ENCODE measurements around the gene ADAMTSL1.

The ADAMTSL1 gene

GRCh38 chr9:18473652-18474279 lies at the start of gene ADAMTSL1:
ADAMTSL1 (plus strand) TSS chr9:18474153; CDS start chr9:18474233, 80 bp downstream.
- DNase-seq = no peak

DNA sequence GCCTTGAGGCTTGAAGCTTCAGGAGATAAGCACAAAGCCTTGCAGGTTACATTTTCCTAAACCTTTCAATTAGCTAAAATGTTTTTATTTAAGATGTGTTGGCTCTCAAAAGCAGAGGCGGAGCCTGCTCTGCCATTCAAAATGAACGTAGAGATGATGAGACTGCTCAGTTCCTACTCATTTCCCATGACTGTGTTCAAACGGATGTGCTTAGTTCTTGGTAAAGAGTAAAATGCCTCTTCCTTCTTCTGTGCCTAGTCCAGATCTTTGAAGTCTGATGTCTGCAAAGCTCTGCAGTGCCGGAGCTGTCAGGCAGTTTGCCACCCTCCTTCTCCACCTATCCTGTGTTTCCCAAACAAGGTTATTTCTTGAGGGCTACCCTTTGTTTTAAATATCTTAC lies 46.3 kb upstream of the ADAMTSL1 start:
- DNase-seq = no peak

GRCh38 chr9:18428661-18429060 lies 45.3 kb upstream of the ADAMTSL1 start:
- no peak for DNase-seq

GRCh38 chr9:18429070-18429469 lies 44.9 kb upstream of the ADAMTSL1 start:
- no peak for DNase-seq

DNA sequence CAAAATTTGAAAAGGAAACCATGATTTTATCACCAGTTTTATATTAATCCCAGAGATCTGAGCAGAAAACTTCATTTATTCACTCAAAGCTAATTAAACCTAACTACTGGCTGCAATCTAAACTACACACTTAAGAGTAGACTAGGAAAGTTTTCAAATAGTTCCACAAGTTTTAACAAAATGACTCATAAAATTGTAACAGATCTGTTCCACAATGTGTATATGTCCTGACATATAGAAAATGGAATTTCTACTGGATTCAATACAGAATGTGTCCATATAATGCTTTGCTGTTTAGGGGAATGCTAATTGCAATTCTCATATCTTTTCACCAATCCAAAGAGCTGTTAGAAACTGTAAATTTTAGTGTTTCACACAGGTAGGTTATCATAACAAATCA lies 40.3 kb upstream of the ADAMTSL1 start:
- DNase-seq = no peak

DNA sequence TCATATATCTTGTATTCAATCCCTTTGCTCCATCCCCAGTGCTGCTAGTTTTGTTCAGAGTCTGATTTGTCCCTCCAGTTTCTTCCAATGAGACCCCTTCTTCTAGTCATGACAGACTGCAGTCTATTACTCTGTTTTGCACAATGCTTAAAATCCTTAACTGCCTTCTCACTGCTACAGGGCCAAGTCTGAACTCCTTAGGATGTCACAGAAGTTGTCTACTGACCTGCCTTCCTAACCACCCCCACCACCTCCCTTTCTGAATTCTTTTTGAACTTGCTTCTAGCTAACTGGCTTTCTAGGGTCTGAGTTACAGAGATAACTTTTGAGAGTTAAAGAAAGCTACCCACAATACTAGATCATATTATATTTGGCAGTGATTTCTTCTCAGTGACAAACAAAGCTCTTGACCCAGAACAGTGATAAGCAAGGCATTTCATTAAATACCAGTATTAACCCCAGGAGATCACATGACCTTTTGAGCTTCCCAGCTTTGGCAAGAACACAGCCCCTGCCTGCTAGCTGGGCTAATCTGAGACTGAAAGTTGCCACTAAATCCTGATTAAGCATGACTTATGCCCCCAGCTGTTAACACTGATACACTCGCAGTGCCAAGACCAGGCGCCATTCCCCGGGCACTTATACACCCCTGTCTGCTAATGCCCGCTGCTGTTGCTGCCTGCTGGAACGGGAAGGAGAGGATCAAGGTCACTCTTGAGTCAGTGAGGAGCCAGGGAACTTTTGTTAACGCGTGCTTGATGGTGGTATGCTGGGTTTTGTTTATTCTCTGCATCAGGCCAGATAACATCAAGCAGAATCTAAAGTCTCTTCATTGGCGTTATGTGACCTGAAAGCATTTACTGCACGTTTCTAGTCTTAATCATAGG lies 36.4 kb upstream of the ADAMTSL1 start:
- no peak for DNase-seq

GRCh38 chr9:18438300-18438925 lies 35.5 kb upstream of the ADAMTSL1 start:
- DNase-seq = no peak

DNA sequence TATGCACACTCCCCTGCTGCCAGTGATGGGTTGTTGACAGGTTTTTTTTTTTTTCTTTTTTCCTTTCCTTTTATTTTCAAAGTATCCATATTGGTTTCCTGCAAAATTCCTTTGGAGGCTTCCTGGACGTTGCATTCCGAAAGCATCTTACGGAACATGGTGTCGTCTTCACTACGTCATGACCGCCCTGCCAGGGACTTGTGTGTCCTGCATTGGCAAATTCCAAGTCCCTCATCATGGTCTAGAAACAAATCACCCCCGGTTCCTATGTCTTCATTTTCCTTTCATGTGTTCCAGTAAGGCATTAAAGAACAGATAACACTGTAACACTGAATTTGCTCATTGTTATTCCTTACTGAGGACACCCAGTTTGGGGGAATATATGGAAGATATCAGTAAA lies 35.0 kb upstream of the ADAMTSL1 start:
- no peak for DNase-seq

DNA sequence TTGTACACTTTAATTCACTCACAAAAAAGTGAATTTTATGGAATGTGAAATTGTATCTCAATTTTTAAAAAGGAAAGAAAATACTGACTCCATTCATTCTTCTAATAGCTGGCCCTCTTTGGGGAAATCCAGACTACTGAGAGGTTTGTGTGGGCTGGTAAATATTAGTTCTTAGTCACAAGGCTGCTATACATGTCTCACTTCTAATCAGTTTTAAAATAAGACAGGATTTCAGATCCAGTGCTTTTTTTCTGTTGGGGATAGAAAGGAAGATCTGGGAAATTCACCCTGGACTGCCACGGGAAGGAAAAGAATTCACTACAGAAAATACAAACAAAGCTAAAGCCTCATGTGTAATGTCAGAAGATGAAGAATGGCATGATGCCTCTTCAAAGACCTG lies 32.7 kb upstream of the ADAMTSL1 start:
- DNase-seq = no peak

GRCh38 chr9:18442629-18443491 lies 31.1 kb upstream of the ADAMTSL1 start:
- peak; percentile 32 for DNase-seq

- DNase-seq = no peak
These were observed 26.8 kb upstream of the ADAMTSL1 start for GRCh38 chr9:18447131-18447530.

DNA sequence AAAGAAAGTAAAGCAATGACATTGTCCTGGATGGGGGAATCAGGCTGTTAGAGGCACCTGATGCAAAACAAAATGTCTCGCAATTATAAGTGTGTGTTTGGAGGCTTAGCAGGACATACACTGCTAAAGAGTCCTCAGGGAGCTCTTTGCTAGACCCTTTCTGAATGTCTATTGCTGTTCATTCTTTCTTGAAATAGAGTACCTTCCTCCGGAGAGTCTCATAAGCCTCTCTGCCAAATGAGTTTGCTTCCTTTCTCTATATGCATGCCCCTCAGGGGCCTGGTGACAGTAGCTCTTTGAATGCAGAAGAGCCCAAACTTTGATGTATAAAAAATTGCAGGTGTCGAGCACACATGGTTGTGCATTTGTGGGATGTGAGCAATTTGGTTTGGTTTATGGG lies 26.4 kb upstream of the ADAMTSL1 start:
- DNase-seq = no peak

DNA sequence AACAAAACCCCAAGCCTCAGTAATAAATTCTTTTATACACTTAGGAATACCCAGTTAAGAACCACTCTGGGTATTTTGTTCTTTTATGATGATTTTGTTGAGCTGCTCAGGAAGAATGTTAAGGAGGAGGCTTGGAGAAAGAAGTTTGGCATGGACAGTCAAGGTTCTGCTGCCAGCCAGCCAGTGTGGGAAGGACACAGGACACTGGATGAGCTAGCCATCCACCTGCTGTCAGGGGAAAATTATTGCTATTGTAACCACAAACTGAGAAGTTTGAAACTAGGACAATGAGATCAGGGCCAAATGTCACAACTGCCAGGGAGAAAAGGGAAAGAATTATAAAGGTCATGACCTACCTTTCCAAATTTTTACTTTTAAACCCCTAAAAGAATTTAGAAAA lies 25.9 kb upstream of the ADAMTSL1 start:
- DNase-seq = no peak

DNA sequence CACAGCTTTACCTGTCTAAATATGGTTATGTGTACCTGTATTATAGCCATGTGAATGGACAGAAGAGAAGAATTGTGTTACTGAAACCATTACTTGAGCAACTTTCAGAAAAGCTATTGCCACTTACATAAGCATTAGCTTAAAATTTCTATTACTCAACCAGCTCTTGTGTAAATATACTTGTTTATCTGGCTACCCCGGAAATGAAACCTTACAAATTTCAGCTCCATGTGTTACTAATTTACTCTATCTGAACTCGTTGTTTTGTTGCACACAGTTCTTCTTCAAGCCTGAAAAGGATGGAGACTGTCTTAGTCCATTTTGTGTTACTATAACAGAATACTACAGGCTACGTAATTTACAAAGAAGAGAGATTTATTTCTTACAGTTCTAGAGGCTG lies 22.5 kb upstream of the ADAMTSL1 start:
- no peak for DNase-seq

- DNase-seq = no peak
These were observed 21.7 kb upstream of the ADAMTSL1 start for GRCh38 chr9:18452276-18452675.

DNA sequence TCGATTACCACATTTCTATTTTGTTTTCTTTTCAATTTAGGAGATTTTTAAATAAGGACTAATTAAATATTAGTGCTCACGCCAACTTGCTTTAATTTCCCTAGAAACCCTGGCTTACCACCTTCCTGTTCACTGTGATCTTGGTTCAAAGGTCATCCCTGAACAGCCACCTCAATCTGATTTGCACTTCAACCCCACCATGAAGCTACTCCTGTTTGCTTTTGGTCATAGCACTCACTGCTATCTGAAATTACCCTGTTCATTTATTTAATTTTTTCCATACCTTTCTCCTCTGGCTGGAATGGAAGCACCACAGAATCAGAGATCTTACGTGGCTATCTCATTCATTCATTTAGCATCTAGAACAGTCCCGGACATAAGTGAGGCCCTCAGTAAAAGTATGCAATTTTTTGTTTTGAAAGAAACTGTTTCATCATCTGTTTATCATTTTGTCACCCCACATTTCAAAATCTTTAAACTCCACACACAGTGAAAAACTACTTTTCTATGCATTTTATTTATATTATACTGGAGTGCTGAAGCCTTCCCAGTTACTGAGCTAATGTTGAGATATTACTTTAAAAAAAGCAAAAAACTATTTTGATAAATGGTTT lies 17.2 kb upstream of the ADAMTSL1 start:
- no peak for DNase-seq

- no peak for DNase-seq
These were observed 16.4 kb upstream of the ADAMTSL1 start for GRCh38 chr9:18457510-18457909.

GRCh38 chr9:18459962-18460584 lies 13.9 kb upstream of the ADAMTSL1 start:
- no peak for DNase-seq

DNA sequence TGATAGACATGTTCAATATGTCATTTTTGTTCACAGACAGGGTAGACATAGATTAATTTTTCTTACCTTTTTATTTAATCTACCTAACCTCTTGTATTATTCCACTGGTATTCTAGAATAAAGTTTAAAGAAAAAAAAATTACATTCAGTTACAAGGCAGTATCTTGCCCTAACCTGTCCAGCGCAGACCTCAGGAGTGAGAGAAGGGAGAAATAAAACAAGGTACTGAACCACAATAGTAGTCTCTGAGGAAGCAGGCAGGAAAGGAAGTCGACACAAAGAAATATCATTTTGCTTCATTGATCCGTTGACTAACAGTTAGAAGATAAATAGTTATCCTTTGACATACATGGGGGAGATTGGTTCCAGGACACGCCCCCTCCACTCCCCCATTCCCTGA lies 12.5 kb upstream of the ADAMTSL1 start:
- no peak for DNase-seq

DNA sequence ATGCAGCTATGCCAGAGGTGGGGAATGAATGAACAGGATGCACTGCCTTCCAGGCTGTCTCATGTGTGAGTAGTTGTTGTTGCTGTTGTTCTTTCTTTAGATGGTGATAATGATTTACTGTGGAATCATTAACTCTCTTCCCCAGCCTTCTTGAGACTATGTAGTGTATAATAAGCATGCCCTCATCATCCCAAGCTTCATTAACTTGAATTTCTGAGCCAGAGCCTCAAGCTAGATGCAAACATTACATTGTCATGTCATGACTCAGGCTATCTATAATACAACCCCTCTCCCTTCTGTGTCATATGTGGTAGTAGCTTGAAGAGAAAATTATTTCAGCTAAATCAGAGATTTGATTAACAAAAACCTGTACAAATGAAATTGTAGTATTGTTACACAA lies 10.0 kb upstream of the ADAMTSL1 start:
- DNase-seq = no peak

DNA sequence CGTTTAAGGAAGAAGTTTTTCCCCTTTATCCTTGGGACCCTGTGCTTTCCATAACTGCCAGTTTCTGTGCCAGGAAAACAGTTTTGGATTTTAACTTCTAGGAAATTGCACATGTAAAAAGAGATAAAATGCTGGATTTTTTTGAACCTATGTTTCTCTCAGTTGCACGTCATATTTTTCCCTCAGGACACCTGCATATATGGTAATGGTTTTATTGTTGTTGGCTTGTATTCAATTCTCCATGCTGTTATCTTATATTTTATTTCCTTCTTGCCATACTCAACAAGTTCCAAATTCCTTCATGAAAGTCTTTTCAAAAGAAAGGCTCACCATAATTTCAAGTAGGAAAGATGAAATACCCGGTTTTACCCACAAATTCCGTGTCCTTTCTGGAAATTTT lies 7.9 kb upstream of the ADAMTSL1 start:
- DNase-seq = no peak

DNA sequence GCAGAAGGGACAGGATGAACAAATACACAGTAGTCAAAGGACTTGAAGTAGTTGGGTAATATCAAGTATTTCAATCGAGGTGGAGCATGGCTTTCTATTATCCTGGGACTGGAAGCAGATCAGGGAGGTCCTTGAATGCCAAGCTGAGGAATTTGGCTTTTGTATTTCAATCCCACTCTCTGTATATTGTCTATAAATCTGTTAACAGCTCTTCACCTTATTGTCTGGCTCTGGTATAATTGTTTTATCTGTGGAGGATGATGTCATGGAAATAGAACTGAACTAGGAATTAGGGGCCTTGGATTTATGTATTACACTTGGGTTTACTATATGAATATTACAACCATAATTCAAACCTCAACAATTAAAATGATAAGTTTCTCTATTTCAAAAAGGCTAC lies 6.3 kb upstream of the ADAMTSL1 start:
- no peak for DNase-seq

All from CD4-positive, alpha-beta T cell treated with Interleukin-17A for 1 hour (primary cell).